Keratinocyte (primary cell): Measurements from ENCODE around the gene FRMPD4.

ENCODE experiments used
- EZH2 ChIP-seq: IDR thresholded peaks from one replicate; pipeline ENCODE4 v1.6.1; 2012; ENCODE audit warnings: inconsistent platforms, mild to moderate bottlenecking, low read length, moderate library complexity
- TF ChIP-seq, protein P1 (sequence below), 3 experiments: IDR thresholded peaks in 1 of 3; conservative IDR thresholded peaks in 1 of 3; optimal IDR thresholded peaks in 1 of 3; 2 replicates in 2 of 3; 3 replicates in 1 of 3; pipeline versions ENCODE3 to v1.5.1; 2011; ENCODE audit warnings: low read length in 3 of 3, mild to moderate bottlenecking in 3 of 3, moderate library complexity in 2 of 3, control low read depth in 1 of 3, inconsistent platforms in 1 of 3; ENCODE audit not compliant: insufficient read depth in 2 of 3; ENCODE audit errors: extremely low read depth in 1 of 3

DNA sequence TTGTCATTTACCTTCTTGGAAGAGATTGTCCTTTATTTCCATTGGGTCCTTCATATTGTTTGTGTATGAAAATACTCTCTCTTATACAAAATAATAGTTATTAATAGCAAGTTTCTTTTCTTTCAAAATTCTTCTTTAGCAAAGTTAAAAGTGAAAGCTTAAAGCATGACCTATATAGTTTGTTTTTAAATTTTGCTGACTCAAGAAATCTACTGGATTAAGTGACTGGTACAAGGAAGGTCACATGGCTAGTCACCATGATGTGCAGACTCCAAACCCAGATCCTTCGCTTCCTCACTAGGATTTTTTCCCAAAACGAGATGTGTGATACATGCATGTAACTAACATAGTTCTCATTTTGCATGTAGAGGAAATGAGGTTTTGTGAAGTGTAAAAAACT is 322.7 kb downstream of the FRMPD4 start:
- TF ChIP-seq, protein P1, sequence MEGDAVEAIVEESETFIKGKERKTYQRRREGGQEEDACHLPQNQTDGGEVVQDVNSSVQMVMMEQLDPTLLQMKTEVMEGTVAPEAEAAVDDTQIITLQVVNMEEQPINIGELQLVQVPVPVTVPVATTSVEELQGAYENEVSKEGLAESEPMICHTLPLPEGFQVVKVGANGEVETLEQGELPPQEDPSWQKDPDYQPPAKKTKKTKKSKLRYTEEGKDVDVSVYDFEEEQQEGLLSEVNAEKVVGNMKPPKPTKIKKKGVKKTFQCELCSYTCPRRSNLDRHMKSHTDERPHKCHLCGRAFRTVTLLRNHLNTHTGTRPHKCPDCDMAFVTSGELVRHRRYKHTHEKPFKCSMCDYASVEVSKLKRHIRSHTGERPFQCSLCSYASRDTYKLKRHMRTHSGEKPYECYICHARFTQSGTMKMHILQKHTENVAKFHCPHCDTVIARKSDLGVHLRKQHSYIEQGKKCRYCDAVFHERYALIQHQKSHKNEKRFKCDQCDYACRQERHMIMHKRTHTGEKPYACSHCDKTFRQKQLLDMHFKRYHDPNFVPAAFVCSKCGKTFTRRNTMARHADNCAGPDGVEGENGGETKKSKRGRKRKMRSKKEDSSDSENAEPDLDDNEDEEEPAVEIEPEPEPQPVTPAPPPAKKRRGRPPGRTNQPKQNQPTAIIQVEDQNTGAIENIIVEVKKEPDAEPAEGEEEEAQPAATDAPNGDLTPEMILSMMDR (optimal IDR thresholded peaks at IDR 0.05 in 1 of 3, IDR thresholded peaks at IDR 0.05 in 1 of 3, conservative IDR thresholded peaks at IDR 0.05 in 1 of 3; ENCODE audit: extremely low read depth in 1 of 3, insufficient read depth in 2 of 3, low read length in 3 of 3), result no peak
- no peak for TF ChIP-seq EZH2
